Nucleus accumbens (tissue), 56 donors: ENCODE results near the gene HBB.
"Not testable (repeated sequence)": the region's sequence is repeated elsewhere in the genome, so short reads cannot be mapped to it uniquely, and the experiment has no call there.

ENCODE experiments used
- DNase-seq, 56 donors: peaks; one replicate each; lab custom pipeline; 2025; lab: John Stamatoyannopoulos, UW

The HBB gene

GRCh38 chr11:5248498-5248897 lies 21.6 kb upstream of the HBB start:
- not testable (repeated sequence) for DNase-seq

- no peak for DNase-seq
Observed at GRCh38 chr11:5247472-5248192, 20.8 kb upstream of the HBB start.

GRCh38 chr11:5246772-5247471 lies 20.1 kb upstream of the HBB start:
- DNase-seq: no peak

- no peak for DNase-seq
Observed at GRCh38 chr11:5245155-5245554, 18.3 kb upstream of the HBB start.

GRCh38 chr11:5243816-5244180 lies 16.9 kb upstream of the HBB start:
- DNase-seq: no peak

- DNase-seq: no peak
Observed at GRCh38 chr11:5242933-5243815, 16.3 kb upstream of the HBB start.

GRCh38 chr11:5242208-5242607 lies 15.3 kb upstream of the HBB start:
- no peak for DNase-seq

- no peak for DNase-seq
Observed at GRCh38 chr11:5241458-5241857, 14.6 kb upstream of the HBB start.

- no peak for DNase-seq
Observed at GRCh38 chr11:5240458-5240857, 13.6 kb upstream of the HBB start.

GRCh38 chr11:5240056-5240455 lies 13.2 kb upstream of the HBB start:
- no peak for DNase-seq

GRCh38 chr11:5239046-5239445 lies 12.2 kb upstream of the HBB start:
- no peak for DNase-seq

- DNase-seq: no peak
Observed at GRCh38 chr11:5238486-5238885, 11.6 kb upstream of the HBB start.

GRCh38 chr11:5237420-5237819 lies 10.5 kb upstream of the HBB start:
- DNase-seq: no peak

- no peak for DNase-seq
Observed at GRCh38 chr11:5235364-5236095, 8.7 kb upstream of the HBB start.

GRCh38 chr11:5234381-5234834 lies 7.5 kb upstream of the HBB start, which contains the start of gene HBD:
TSS of gene HBD (minus strand) at chr11:5234483. CDS start at chr11:5234433, 50 bp downstream.
- no peak for DNase-seq

- DNase-seq: no peak
Observed at GRCh38 chr11:5233307-5233706, 6.4 kb upstream of the HBB start.

- DNase-seq: no peak
Observed at GRCh38 chr11:5232821-5233220, 6.0 kb upstream of the HBB start.

- no peak for DNase-seq
Observed at GRCh38 chr11:5232176-5232575, 5.3 kb upstream of the HBB start.

GRCh38 chr11:5231111-5231510 lies 4.2 kb upstream of the HBB start:
- no peak for DNase-seq

GRCh38 chr11:5230266-5230665 lies 3.4 kb upstream of the HBB start:
- DNase-seq: no peak
